GM19467 (cell line): ENCODE results near the gene SOWAHA.

Experiments
- ATAC-seq: cut with Tn5 transposase; IDR thresholded peaks from one replicate; pipeline ENCODE4 v1.9.1; 2021; ENCODE audit warnings: mild to moderate bottlenecking, moderate library complexity; ENCODE audit not compliant: unreplicated experiment

Gene SOWAHA

DNA sequence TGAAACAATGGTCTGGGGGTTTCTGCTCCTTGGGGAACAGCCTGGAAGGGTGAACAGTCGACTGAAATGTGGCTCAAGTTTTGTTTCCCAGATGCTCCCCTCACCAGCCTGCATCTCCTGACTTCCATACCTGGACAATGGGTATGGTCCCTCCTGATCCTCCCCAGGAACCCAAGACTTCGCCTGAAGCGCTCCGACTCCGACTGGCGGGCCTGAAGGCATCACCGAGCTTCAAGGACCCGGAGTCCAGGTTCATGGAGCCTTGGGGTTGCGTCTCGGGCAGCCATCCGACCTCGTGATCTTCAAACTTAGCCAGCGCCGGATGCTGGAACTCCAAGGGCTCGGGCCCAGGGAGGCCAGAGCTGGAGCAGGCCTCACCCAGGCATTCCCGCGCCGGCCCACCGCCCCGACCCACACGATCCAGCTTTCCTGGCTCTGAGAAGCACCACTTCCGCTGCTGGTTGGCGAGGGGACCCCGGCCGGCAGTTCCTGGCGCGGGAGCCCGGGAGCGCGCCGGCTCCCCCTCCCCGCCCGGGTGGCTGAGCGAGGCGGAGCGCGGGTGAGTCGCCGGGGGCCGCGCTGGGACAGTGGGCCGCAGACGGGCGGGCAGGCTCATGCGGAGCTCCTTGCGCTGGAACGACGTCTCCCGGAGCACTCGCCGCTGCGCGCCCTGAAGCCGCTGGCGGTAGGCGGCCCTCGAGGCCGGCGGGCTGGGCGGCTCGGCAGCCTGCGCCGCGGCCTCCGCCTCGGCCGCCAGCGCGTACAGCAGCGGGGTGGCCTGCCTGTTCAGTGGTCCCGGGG is 12.1 kb downstream of the SOWAHA start:
- ATAC-seq, result no peak

- no peak for ATAC-seq
Measured at GRCh38 chr5:132825834-132826391, 12.8 kb downstream of the SOWAHA start.

- ATAC-seq, result no peak
Measured at GRCh38 chr5:132826424-132827082, 13.5 kb downstream of the SOWAHA start.

DNA sequence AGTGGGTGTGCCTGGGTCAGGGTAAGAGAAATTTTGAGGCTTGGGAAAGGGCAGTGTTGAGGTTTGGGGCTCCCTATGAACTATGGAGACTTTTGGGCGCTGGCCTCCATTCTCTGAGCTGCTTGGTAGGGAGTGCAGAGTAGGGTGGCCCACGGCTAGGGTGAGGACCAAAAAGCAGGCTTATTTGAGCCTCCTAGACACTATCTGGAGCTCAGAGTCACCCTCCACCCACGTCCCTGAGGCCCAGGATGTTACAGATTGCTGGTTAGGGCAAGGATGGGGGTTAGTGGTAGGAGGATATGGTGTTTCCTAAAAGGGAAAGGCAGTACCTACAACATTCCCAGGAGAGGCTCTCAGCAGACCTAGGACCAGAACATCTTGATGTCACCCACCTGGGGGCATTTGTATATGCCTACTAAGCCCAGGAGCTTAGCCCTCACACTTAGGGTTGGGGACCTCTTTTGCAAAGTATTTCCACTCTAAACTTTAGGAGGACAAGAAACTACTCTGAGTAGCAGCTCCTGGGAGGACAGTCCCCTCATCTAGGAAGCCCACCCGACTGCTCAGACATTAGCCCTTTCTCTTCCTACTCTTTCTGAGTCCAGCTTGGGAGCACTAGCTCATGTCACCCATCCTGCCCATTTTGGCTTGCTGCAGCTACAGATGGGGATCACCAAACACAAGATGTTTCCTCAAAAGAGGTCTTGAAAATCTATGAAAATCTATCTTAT is 15.0 kb downstream of the SOWAHA start:
- ATAC-seq, result no peak

DNA sequence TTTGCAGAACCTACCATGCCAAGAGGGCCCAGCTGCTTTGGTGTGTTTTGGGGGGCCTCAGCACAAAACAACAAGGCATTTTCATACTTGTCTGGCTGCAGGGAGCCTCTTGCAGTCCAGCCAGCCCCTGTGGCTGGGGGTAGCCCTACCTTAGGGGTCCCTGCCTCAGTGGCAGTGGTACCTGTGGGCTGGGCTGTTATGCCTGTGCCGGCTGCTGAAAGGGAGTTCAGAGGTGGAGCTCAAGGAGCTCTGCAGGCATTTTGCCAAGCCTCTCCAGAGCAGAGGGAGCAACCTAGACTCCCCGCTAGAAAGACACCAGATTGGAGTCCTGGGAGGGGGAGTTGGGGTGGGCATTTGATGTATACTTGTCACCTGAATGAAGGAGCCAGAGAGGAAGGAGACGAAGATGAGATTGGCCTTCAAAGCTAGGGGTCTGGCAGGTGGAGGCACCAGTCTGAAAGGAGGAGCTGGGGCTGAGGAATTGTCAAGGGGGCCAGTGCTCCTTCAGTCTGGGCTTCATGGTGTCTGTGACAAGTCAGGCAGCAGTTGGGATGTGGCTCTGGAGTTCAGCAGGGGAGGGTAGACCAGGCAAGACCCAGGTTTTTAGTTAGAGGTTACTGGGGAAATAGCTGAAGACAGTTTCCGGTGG is 15.9 kb downstream of the SOWAHA start:
- no peak for ATAC-seq

- peak; percentile 68 for ATAC-seq
Measured at GRCh38 chr5:132829742-132830435, 16.8 kb downstream of the SOWAHA start.

- peak; percentile 56 for ATAC-seq
Measured at GRCh38 chr5:132830436-132831094, 17.5 kb downstream of the SOWAHA start, which contains the start of gene SHROOM1. SHROOM1 (minus strand) TSS chr5:132830647; CDS start chr5:132826140, 4,507 bp downstream.

- no peak for ATAC-seq
Measured at GRCh38 chr5:132831095-132831860, 18.2 kb downstream of the SOWAHA start.

DNA sequence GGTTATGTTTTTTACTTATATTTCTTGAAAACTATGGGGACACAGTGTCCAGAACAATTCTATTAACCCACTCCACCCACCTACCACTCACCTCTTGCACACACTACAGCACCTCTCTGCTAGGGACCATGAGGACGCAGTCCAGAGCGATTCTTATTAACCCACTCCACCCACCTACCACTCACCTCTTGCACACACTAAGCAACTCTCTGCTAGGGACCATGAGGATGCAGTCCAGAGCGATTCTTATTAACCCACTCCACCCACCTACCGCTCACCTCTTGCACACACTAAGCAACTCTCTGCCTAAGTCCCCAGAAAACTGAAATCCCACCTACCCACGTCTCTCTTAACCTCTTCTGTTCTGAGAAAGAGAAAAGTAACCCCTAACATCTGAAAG is 19.5 kb downstream of the SOWAHA start:
- ATAC-seq, result no peak

- ATAC-seq, result no peak
Measured at GRCh38 chr5:132834057-132834456, 21.0 kb downstream of the SOWAHA start.

DNA sequence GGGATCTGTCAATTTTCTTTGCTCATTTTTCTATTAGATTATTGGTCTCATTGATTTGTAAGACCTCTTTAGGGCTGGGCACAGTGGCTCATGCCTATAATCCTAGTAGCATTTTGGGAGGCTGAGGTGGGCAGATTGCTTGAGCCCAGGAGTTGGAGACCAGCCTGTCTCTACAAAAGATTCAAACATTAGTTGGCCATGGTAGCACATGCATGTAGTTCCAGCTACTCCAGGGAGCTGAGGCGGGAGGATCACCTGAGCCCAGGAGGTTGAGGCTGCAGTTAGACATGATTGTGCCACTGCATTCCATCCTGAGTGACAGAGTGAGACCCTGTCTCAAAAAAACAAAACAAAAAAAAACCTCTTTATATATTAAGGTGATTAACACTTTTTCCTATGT is 23.8 kb downstream of the SOWAHA start:
- no peak for ATAC-seq

DNA sequence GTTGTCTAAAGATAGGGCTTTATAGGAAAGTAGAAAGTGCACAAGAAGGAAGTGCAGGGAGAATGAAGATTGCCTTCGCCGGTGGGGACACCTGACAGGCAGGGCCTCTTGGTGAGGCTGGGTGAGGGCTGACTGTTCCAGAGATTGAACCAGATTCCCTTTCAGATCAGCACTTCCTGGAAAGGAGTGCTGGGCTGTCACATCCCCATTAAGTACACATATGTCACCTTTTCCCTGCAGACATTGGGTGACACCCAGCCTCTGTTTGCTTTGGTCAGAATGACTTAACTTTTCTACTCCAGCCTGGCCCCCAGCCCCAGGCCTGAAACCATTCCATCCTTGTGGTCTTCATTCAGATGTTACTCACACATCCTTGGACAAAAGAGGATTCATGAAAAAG is 24.8 kb downstream of the SOWAHA start:
- no peak for ATAC-seq

DNA sequence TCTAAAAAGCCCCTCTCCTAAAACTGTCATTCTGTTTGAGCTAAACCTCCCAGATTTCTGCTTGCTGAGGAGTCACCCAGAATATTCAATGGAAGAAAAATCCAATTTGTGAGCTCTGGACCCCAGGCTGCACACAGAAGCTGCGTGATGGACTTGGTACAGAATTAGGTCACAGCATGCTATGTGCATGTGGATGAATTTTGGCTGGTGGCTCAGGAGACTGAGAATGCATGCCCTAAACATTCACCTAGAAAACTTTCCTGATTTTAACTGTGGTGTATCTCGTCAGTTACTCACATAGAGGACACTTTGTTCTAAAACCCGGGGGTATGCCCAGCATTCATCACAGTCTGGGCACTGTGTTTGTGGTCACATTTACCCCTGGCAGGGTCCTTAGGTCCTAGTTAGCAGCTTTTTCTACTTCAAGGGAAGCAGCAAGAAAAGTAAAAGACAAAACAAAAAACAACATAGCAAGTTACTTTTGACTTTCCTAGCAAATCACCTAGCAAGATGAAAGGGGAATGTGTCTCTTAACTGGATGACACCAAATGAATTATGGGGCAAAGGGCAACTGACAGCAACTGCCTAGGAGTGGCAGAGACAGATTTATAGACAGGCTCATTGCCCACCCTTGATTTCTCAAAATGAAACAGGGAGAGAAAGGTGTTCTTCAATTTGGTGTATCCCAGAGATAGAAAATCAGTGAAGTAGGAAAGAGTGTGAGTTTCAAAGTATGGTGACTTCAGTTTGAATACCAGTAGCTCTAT is 25.6 kb downstream of the SOWAHA start:
- ATAC-seq, result no peak

GRCh38 chr5:132839426-132840301 is 26.6 kb downstream of the SOWAHA start:
- ATAC-seq, result no peak

- ATAC-seq, result no peak
Measured at GRCh38 chr5:132840313-132840712, 27.2 kb downstream of the SOWAHA start.

- no peak for ATAC-seq
Measured at GRCh38 chr5:132840896-132841295, 27.8 kb downstream of the SOWAHA start.

GRCh38 chr5:132841305-132841704 is 28.2 kb downstream of the SOWAHA start:
- no peak for ATAC-seq
